Suprapubic skin (tissue), 4 donors: ENCODE results near the gene CEACAM16. TPM values are rescaled to one million over a fixed set of nuclear protein-coding genes. Genes with fewer than 3 reads are reported as not detected.
A peak's percentile ranks its signal among the peaks of the same experiment; 100 is the strongest.

Experiments used
- DNase-seq, 2 donors: peaks; one replicate each; pipeline ENCODE4 v3.0.0-alpha.2; 2019; ENCODE audit warnings: low spot score in 2 of 2
- H3K27ac ChIP-seq: fragments of 200-600 bp; sonication (generic); one replicate; pipeline ENCODE4 v1.5.1; 2019
- H3K27me3 ChIP-seq: fragments of 200-600 bp; sonication (generic); one replicate; pipeline ENCODE4 v1.5.1; 2019
- H3K36me3 ChIP-seq: fragments of 200-600 bp; sonication (generic); one replicate; pipeline ENCODE4 v1.5.1; 2019
- H3K4me1 ChIP-seq: fragments of 200-600 bp; sonication (generic); one replicate; pipeline ENCODE4 v1.5.1; 2019
- H3K4me3 ChIP-seq: fragments of 200-600 bp; sonication (generic); one replicate; pipeline ENCODE4 v1.5.1; 2019; ENCODE audit warnings: mild to moderate bottlenecking
- H3K9me3 ChIP-seq: fragments of 200-600 bp; sonication (generic); one replicate; pipeline ENCODE4 v1.5.1; 2019
- CTCF ChIP-seq, 2 donors: fragments of 200-600 bp in 1 of 2; fragments of 450-650 bp in 1 of 2; sonication (generic) in 1 of 2; IDR thresholded peaks; one replicate each; pipeline ENCODE4 v1.5.1; 2016 to 2019; ENCODE audit warnings: antibody characterized with exemption in 2 of 2, mild to moderate bottlenecking in 1 of 2, moderate library complexity in 1 of 2
- EP300 ChIP-seq: sonication (generic); formaldehyde crosslinking; IDR thresholded peaks from one replicate; pipeline ENCODE4 v1.6.1; 2017; ENCODE audit warnings: antibody characterized with exemption
- POLR2A ChIP-seq, 2 donors: fragments of 450-650 bp; IDR thresholded peaks; one replicate each; pipeline ENCODE4 v1.6.1; 2017; ENCODE audit warnings: antibody characterized with exemption in 2 of 2, mild to moderate bottlenecking in 2 of 2, moderate library complexity in 2 of 2
- POLR2AphosphoS5 ChIP-seq, 3 donors: sonication (generic); formaldehyde crosslinking; IDR thresholded peaks; one replicate each; pipeline ENCODE4 v1.6.1; 2017; ENCODE audit warnings: antibody characterized with exemption in 3 of 3
- WGBS: methylation state at CpG from one replicate; pipeline ENCODE4 v1.1.5; 2018; 5-methylcytosine and 5-hydroxymethylcytosine counted together
- total RNA-seq, 4 donors: library from RNA; depleted of rRNA; stranded (reverse); fragments of >200 nt; gene quantifications; one replicate each; pipeline ENCODE4 v1.1.0, GENCODE V29; 2016

Gene CEACAM16
- total RNA-seq, 4 donors from 2014 or later, result not detected

DNA sequence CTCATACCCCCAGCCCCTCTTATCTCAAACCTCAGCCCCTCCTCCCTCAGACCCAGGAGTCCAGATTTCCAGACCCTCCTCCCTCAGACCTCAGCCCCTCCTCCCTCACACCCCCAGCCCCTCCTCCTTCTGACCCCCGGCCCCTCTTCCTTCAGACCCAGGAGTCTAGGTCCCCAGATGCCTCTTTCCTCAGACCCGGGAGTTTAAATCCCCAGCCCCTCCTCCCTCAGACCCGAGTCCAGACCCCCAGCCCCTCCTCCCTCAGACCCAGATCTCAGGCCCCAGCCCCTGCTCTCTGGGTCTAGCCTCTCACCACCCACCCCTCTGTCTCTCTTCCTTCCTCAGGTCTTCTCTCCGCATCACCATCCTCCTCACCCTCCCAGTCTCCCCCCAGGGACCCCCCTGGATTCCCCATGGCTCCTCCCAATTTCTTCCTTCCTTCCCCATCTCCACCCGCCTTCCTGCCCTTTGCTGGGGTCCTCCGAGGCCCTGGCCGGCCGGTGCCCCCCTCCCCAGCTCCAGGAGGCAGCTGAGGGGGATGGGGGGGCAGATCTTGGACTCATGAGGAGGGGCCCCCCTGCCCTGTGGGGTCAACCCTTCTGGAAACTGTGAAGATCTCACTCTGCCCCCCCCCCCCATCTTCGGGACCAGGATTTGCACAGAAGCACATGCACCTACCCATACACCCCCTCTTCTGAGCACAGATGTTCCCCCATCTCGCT lies 60.3 kb downstream of the CEACAM16 start:
- Histone ChIP-seq H3K4me3 (no peak overlapping the region), H3K27me3 (no peaks in the 10 kb centered on the region), H3K27ac (peak overlapping the region; percentile 93), H3K36me3 (peaks cover 46% of the 10 kb centered on the region), H3K9me3 (no peaks in the 10 kb centered on the region), H3K4me1 (peaks cover 53% of the 10 kb centered on the region)
- TF ChIP-seq POLR2A (IDR thresholded peaks at IDR 0.05) (no peak), POLR2AphosphoS5 (IDR thresholded peaks at IDR 0.05) (no peak), CTCF (IDR thresholded peaks at IDR 0.05) (no peak), EP300 (no peak)
- WGBS, result 84% methylated on average over 9 of the region's 10 CpGs
- DNase-seq, result no peak

Other genes with a start within 250 kb of the CEACAM16 start
- gene ZNF180, start 198.6 kb upstream of the CEACAM16 start, total RNA-seq, result 10 to 100 TPM in 2 of 4 donors, 1 to 10 TPM in 2; 7.7 to 11.7 (median 10.3) TPM
- under 1 TPM in 1 of 4 donors, not detected in 3; 0.40 TPM for gene CEACAM20, start 169.5 kb upstream of the CEACAM16 start, total RNA-seq
- not detected for gene IGSF23, start 85.6 kb upstream of the CEACAM16 start, total RNA-seq
- 10 to 100 TPM; 14.0 to 24.6 (median 15.5) TPM for gene PVR, start 55.2 kb upstream of the CEACAM16 start, total RNA-seq
- 10 to 100 TPM in 1 of 4 donors, 1 to 10 TPM in 3; 5.7 to 11.7 (median 8.4) TPM for gene CEACAM19, start 27.7 kb upstream of the CEACAM16 start, total RNA-seq
- gene BCL3, start 49.6 kb downstream of the CEACAM16 start, total RNA-seq, result 10 to 100 TPM; 13.9 to 29.1 (median 17.9) TPM
- 10 to 100 TPM; 60.4 to 94.4 (median 65.7) TPM for gene CBLC, start 78.7 kb downstream of the CEACAM16 start, total RNA-seq
- 10 to 100 TPM; 27.4 to 67.5 (median 50.8) TPM for gene BCAM, start 110.0 kb downstream of the CEACAM16 start, total RNA-seq
- 10 to 100 TPM; 56.2 to 78.2 (median 67.5) TPM for gene NECTIN2, start 147.1 kb downstream of the CEACAM16 start, total RNA-seq
- 10 to 100 TPM; 32.7 to 51.9 (median 47.1) TPM for gene TOMM40, start 192.1 kb downstream of the CEACAM16 start, total RNA-seq
- gene APOE, start 206.6 kb downstream of the CEACAM16 start, total RNA-seq, result 100 to 1,000 TPM; 418 to 859 (median 594) TPM
- gene APOC1, start 215.5 kb downstream of the CEACAM16 start, total RNA-seq, result 10 to 100 TPM; 38.6 to 58.3 (median 47.7) TPM
- not detected for gene APOC4, start 243.1 kb downstream of the CEACAM16 start, total RNA-seq
- 1 to 10 TPM in 2 of 4 donors, not detected in 2; 2.7 to 9.7 TPM for gene APOC2, start 246.9 kb downstream of the CEACAM16 start, total RNA-seq